DOHH2 (cell line): ENCODE data around the gene ALAS2.

ENCODE experiments used
- H3F3A ChIP-seq: fragments of 200-600 bp; sonication (generic), shearing (Covaris generic); 2 replicates; pipeline ENCODE4 v1.6.0; 2016; ENCODE audit warnings: antibody characterized with exemption, mild to moderate bottlenecking; ENCODE audit not compliant: control insufficient read depth, insufficient read depth
- H3K27ac ChIP-seq: fragments of 200-600 bp; sonication (generic); 2 replicates; pipeline ENCODE4 v1.5.1; 2014; ENCODE audit warnings: low read depth, mild to moderate bottlenecking, low read length, moderate library complexity
- H3K27me3 ChIP-seq: fragments of 200-600 bp; sonication (generic); 2 replicates; pipeline ENCODE4 v1.6.1; 2014; ENCODE audit warnings: mild to moderate bottlenecking, low read length, mixed read lengths; ENCODE audit not compliant: control insufficient read depth
- H3K36me3 ChIP-seq: fragments of 200-600 bp; sonication (generic); 2 replicates; pipeline ENCODE4 v1.6.1; 2014; ENCODE audit warnings: mild to moderate bottlenecking, low read length, moderate library complexity, mixed read lengths; ENCODE audit not compliant: control insufficient read depth
- H3K4me1 ChIP-seq: fragments of 200-600 bp; sonication (generic); 2 replicates; pipeline ENCODE4 v1.6.1; 2014; ENCODE audit warnings: mild to moderate bottlenecking, low read length, mixed read lengths; ENCODE audit not compliant: control insufficient read depth
- H3K4me2 ChIP-seq: fragments of 200-600 bp; sonication (generic); 2 replicates; pipeline ENCODE4 v1.6.0; 2014; ENCODE audit warnings: mild to moderate bottlenecking, low read length, moderate library complexity
- H3K4me3 ChIP-seq: fragments of 200-600 bp; sonication (generic); 2 replicates; pipeline ENCODE4 v1.5.1; 2014; ENCODE audit warnings: mild to moderate bottlenecking, low read length, mixed read lengths
- H3K79me2 ChIP-seq: fragments of 200-600 bp; sonication (generic); 2 replicates; pipeline ENCODE4 v1.6.1; 2014; ENCODE audit warnings: mild to moderate bottlenecking, low read length, mixed read lengths; ENCODE audit not compliant: control insufficient read depth
- H3K9me2 ChIP-seq: fragments of 200-600 bp; sonication (generic); replicated peaks from 2 replicates; pipeline ENCODE4 v1.6.1; 2014; ENCODE audit warnings: mild to moderate bottlenecking, low read length, mixed read lengths; ENCODE audit not compliant: control insufficient read depth
- H3K9me3 ChIP-seq: fragments of 200-600 bp; sonication (generic); 2 replicates; pipeline ENCODE4 v1.6.1; 2014; ENCODE audit warnings: antibody characterized with exemption, low read length, mixed read lengths; ENCODE audit not compliant: control insufficient read depth, insufficient read depth
- H4K20me1 ChIP-seq: fragments of 200-600 bp; sonication (generic); 2 replicates; pipeline ENCODE4 v1.6.0; 2014; ENCODE audit warnings: low read depth, mild to moderate bottlenecking, antibody characterized with exemption, low read length, moderate library complexity; ENCODE audit not compliant: control insufficient read depth, insufficient read depth
- EZH2phosphoT487 ChIP-seq: fragments of 200-600 bp; sonication (generic); IDR thresholded peaks from 2 replicates; pipeline ENCODE4 v1.6.1; 2017; ENCODE audit warnings: borderline replicate concordance, mild to moderate bottlenecking, antibody characterized with exemption, low read length, moderate library complexity, mixed read lengths
- TF ChIP-seq, protein P1 (sequence below): fragments of 200-600 bp; sonication (generic); IDR thresholded peaks from one replicate; pipeline ENCODE4 v1.5.1; 2014; ENCODE audit warnings: antibody characterized with exemption, mild to moderate bottlenecking, low read depth, low read length; ENCODE audit not compliant: poor library complexity, severe bottlenecking

ALAS2 gene

DNA sequence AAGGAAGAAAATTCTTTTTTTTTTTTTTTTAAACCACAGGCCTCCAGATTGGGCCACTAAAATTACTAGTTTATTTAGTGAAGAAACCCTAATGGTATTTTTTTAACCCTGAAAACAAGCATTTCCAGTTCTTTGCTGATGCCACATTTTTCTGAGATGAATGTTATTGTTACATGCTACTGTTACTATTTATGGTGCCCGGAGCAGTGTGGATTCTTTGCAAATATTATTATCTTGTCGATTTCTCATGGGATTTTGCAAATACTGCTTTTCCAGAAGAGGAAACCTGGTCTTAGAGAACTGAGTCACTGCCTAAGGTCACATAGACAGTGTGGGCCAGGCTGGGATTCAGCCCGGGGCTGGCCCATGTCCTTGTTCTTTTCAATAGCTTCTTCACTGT, 8.7 kb upstream of the ALAS2 start:
- Histone ChIP-seq H3K4me2 (no peak overlapping the region), H3K4me1 (no peaks in the 10 kb centered on the region), H3K36me3 (no peaks in the 10 kb centered on the region), H3K9me3 (no peaks in the 10 kb centered on the region), H3K79me2 (no peaks in the 10 kb centered on the region), H4K20me1 (no peaks in the 10 kb centered on the region), H3K27me3 (no peaks in the 10 kb centered on the region), H3F3A (no peaks in the 10 kb centered on the region), H3K4me3 (no peak overlapping the region), H3K27ac (no peak overlapping the region), H3K9me2 (no peaks in the 10 kb centered on the region)
- no peak for TF ChIP-seq EZH2phosphoT487
- TF ChIP-seq, protein P1, sequence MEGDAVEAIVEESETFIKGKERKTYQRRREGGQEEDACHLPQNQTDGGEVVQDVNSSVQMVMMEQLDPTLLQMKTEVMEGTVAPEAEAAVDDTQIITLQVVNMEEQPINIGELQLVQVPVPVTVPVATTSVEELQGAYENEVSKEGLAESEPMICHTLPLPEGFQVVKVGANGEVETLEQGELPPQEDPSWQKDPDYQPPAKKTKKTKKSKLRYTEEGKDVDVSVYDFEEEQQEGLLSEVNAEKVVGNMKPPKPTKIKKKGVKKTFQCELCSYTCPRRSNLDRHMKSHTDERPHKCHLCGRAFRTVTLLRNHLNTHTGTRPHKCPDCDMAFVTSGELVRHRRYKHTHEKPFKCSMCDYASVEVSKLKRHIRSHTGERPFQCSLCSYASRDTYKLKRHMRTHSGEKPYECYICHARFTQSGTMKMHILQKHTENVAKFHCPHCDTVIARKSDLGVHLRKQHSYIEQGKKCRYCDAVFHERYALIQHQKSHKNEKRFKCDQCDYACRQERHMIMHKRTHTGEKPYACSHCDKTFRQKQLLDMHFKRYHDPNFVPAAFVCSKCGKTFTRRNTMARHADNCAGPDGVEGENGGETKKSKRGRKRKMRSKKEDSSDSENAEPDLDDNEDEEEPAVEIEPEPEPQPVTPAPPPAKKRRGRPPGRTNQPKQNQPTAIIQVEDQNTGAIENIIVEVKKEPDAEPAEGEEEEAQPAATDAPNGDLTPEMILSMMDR: no peak

DNA sequence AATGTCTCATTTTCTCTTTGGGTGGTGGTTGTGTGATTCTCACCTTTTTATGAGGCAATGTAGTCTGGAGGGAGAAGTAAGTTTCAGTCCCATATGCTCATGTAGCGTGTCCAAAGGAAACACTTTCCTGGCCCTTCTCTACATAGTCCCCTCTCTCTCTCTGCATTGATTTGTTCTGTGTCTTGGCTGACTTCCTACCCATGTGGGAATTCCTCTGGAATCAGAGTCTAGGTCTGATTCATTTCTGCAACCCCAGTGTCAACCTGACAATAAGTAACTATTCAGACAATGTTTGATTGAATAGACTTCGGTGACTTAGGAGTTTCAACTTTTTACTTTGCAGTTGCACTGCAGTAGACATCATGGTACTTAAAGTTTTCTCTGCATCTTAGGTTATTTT, 2.7 kb upstream of the ALAS2 start:
- Histone ChIP-seq H3K27ac (no peak overlapping the region), H3K4me1 (no peaks in the 10 kb centered on the region), H3F3A (no peaks in the 10 kb centered on the region), H3K27me3 (no peaks in the 10 kb centered on the region), H4K20me1 (no peaks in the 10 kb centered on the region), H3K4me2 (no peak overlapping the region), H3K79me2 (no peaks in the 10 kb centered on the region), H3K9me3 (no peaks in the 10 kb centered on the region), H3K4me3 (no peak overlapping the region), H3K36me3 (no peaks in the 10 kb centered on the region), H3K9me2 (no peaks in the 10 kb centered on the region)
- TF ChIP-seq EZH2phosphoT487: no peak
- TF ChIP-seq, protein P1: no peak

DNA sequence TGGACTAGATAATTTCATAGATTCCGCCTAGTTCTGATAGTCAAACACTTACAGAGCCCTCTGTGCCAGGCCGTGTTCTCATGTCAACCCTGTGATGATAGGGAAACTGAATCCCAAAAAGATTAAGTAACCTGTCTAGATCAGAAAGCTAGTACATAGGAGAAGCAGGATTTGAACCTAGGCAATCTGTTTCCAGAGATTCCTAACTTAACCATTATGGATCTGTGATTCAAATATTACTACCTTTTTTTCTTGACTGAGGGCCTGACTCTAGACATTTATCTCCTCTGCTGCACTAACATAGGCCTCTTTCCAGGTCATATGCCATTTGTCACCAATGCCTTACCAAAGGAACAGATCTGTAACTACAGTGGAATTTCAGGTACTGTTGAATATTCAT, 1.5 kb downstream of the ALAS2 start:
- Histone ChIP-seq H3K79me2 (no peaks in the 10 kb centered on the region), H3K4me2 (no peak overlapping the region)
- TF ChIP-seq EZH2phosphoT487: no peak
- TF ChIP-seq, protein P1: no peak

DNA sequence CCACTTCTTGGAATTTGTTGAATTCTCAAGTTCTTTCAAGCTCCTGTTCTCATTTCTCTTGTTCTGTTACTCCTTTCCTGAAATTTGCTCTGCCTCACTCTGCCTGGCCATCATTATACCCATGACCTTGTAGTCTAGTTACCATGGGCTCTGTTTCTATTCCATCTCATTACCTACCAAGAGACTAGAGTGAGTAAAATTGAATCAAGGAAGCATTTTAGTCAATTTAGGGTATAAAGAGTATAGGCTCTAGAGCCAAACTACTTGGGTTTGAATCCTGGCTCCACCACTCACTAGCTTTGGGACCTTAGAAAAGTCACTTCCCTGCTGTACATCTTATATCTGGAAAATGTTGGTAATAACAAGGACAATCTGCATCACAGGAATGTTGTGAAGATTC, 2.2 kb downstream of the ALAS2 start:
- Histone ChIP-seq H3K4me1 (no peaks in the 10 kb centered on the region), H3K4me3 (no peak overlapping the region), H3K36me3 (no peaks in the 10 kb centered on the region), H3K4me2 (no peak overlapping the region), H4K20me1 (no peaks in the 10 kb centered on the region), H3K27ac (no peak overlapping the region), H3K9me3 (no peaks in the 10 kb centered on the region), H3K9me2 (no peaks in the 10 kb centered on the region), H3F3A (no peaks in the 10 kb centered on the region), H3K79me2 (no peaks in the 10 kb centered on the region), H3K27me3 (no peaks in the 10 kb centered on the region)
- TF ChIP-seq EZH2phosphoT487: no peak
- TF ChIP-seq, protein P1: no peak

More for the DNA sequence above, 1.5 kb downstream of the ALAS2 start:
- Histone ChIP-seq H3K4me1 (no peaks in the 10 kb centered on the region), H3K9me3 (no peaks in the 10 kb centered on the region), H3K27ac (no peak overlapping the region), H3K36me3 (no peaks in the 10 kb centered on the region), H4K20me1 (no peaks in the 10 kb centered on the region), H3K9me2 (no peaks in the 10 kb centered on the region), H3K27me3 (no peaks in the 10 kb centered on the region), H3F3A (no peaks in the 10 kb centered on the region), H3K4me3 (no peak overlapping the region)
